Stimulated activated naive CD4-positive, alpha-beta T cell (primary cell): ENCODE measurements around the gene TP63.
"Not testable (repeated sequence)": the region's sequence is repeated elsewhere in the genome, so short reads cannot be mapped to it uniquely, and the experiment has no call there.

ENCODE experiments used
- DNase-seq, 6 experiments: peaks; one replicate each; lab custom pipeline; 2025; lab: John Stamatoyannopoulos, UW

The TP63 gene

DNA sequence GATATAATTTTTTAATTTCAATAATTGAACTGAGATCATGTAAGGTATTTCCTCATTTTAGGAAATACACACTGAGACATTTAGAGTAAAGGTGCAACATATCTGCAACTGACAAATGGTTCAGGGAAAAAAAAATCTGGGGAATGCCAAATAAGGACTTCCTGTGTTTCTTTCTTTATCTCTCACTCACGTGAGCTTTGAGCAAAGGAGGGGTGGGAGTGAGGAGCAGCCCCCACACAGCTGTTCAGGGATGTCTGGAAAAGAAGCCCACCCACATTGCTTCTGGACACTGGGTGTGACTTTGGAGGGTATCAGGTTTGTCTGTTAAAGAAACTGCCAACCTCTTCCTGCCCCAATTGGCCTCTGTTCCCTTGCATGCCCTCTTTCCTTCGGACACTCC lies 5.6 kb upstream of the TP63 start:
- no peak for DNase-seq

DNA sequence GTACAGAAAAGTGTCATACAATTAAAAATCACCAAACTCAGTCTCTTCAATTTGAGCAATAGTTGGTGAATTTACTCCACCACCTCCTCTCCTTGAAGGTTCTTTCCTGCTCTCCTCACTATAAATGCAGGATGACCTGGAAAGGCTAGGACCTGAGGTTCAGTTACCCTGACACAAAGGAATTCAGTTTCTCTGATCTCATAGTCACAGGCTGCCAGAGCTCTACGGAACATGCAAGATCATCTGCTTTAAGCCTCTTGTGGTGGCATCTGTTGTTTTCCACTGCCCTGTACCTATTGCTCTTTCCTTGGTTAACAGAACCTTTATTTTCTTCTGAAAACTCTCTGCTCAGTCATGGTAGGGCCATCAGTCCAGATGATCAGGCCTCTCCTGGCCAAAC lies 4.9 kb upstream of the TP63 start:
- DNase-seq: no peak

DNA sequence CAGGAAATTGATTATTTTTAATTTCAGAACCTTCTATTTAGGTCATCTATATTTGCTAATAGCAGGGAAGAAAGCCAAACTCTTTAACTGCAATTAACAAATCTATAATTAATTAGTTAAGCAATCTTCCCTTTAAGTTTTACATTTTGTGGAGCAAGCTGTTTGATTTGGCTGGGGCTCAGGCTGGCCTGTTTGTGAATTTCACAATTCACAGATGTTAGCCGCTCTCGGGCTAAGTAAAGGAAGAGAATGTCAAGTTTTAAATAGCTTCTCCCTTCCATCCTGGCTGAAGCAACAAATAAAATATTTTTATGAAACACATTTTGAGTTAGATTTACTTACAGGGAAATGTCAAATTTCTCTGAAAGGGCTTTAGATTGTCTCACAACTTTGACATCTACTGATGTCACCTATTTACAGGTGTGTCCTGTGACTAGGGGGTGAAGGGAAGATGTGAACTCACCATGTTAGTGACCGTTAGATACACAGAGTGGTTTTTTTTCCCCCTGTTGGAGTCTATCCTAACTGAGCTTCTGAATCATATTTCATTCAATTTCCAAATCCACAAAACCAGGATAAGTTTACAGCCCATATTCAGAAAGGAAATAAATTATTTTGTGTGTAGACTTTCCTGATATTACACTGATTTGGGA lies 1.3 kb upstream of the TP63 start:
- DNase-seq: no peak

DNA sequence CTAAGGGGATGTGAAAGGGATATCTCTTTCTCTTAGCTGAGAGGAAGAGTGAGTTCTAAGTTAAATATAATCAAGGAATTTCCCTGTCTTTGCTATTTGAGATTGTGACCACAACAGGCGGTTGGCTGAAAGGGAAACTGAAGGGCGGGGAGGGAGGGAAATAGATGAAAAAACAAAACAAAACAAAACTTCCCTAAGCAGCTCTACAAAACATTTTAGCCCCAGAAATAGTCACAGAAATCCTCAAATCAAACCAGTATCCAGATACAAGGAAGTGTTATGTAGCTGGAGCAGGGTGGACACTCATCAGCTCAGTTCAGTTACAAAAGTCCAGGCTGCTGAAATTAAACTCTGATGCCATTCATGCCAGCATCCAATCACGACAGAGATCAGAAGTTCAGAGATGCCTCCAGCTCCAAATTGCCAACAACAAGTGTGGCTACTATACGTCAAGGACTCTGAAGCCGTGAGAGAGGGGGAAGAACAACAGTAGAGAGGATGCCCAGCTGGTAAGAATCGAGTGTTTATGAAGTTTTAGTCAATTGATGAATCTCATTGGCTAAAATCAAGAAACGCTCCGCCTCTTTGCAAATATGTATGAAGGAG lies 319 bp upstream of the TP63 start:
- no peak for DNase-seq

DNA sequence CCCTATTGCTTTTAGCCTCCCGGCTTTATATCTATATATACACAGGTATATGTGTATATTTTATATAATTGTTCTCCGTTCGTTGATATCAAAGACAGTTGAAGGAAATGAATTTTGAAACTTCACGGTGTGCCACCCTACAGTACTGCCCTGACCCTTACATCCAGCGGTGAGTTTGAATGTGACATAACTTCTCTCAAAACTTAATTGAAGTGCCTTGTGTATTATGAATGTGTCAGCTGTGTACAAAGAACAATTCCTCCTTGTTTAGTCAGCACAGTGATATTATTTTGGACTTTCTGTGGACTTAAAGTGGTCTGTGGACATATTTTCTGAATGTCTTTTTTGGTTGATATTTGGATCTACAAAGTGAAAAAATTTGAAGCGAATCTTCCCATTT lies 220 bp downstream of the TP63 start:
- DNase-seq: no peak

DNA sequence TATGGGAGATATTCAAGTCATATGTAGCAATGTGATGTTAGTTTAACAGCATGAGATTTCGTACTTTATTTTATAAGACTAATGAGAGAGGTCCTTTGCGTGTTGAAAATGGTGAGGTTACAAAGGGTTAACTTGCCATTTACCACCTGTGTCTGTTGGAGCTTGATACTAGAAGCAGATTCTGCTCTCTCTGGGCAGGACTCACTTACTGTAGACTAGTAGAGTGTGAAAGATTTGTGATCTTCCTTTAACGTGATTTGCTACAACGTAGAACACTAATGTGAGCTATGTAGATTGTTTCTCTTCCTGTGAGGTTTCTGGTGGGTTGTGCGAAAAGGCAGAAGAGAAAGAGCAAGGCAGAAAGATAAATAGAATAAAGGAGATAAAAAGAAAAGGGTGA lies 1.1 kb downstream of the TP63 start:
- no peak for DNase-seq

DNA sequence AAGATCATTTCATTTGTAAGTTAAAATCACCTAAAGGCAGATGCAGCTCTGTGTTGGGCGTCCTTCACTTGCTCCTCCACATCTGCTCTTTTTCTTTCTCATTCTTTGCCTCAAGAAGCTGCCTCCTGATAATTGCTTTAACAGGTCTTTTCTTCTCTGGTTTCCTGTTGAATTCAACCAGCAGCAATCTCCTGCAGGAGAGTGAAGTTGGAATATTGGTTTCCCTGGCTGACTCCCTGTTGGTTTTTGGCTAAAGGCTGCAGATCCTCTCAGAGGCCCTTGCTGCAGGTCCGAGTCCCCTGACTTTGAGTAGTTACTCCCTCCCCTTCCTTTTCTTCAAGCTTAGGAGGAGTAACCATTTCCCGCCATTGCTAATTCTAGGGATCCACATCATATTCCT lies 4.2 kb downstream of the TP63 start:
- no peak for DNase-seq

DNA sequence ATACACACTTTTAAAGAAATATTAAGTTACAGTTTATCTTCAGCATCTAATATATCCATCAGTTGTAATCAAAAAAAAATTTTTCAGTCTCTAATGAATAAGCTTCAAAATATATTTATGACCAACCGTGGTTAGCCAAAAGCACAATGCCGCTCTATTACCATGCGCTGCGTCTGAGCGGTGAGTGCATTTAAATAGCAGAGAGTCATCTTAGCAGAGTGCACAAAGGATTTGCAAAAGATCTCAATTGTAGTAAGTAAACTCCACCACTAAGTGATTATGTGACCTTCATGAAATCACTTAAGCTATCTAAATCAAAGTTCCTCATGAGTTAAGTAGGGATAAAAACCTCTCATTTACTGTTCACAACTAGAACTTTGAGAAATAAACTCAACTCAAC lies 4.9 kb downstream of the TP63 start:
- DNase-seq: no peak

DNA sequence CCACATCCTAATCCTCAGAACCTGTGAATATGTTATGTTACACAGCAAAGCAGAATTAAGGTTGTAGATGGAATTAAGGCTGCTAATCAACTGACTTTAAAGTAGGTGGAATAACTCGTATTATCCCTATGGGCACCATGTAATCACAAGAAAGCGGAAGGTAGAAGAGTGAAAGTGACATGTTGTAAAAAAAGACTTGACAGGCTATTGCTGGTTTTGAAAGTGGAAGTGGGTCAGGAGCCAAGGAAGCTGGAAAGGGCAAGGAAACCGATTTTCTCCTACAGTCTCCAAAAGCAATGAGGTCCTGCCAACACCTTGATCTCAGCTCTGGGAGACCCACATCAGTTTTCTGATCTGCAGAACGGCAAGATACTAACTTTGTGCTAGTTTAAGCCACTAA lies 6.6 kb downstream of the TP63 start:
- DNase-seq: no peak

DNA sequence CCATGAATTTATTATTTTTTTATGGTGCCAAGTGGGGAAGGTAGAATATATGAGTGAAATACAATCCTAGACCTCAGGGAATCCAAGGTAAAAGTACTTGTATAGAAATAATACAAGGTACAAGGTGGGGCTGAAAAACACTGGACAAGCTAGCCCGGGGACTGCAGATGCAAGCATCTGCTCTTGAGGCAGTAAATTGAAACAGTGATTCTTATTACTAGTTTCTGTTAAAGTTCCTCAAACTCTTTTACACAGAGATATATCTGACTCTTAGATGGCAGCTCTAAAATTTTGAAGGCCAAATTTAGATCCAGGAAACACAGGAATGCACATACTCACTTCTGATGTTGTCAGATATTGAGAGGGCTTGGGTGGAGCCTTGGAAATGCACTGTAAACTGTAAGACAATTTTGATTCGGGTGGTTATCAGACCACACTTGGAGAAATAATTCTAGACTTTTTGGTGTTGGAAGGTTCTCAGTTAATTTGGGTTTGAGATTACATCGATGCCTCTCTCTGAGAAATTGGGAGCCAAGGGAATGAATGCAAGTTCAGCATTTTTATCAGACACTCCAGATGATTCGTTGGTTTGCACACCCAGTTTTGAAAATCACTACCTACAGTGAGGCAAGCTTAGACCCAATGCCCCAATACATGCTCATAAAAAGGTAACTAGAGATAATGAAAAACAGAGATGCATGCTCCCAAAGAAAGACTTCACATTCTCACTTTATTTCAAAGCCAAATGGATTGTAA lies 7.3 kb downstream of the TP63 start:
- DNase-seq: no peak

DNA sequence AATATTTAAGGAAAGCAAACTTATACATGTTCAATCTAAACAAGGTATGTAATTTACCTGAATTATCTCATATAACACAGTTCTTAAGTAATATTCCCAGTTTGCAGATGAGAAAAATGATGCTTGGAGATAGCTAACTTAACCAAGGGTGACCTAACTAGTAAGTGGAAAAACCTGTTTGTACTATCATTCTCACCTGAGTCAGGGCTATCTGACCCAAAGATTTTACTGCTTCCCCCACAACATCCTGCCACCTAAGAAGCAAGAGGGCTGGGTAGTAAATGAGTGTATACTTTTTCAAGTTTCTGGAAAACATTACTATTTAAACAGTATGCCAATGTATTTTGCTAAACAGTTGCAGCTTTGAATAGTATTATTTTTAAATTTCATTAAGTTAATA lies 10.6 kb downstream of the TP63 start:
- DNase-seq: no peak

DNA sequence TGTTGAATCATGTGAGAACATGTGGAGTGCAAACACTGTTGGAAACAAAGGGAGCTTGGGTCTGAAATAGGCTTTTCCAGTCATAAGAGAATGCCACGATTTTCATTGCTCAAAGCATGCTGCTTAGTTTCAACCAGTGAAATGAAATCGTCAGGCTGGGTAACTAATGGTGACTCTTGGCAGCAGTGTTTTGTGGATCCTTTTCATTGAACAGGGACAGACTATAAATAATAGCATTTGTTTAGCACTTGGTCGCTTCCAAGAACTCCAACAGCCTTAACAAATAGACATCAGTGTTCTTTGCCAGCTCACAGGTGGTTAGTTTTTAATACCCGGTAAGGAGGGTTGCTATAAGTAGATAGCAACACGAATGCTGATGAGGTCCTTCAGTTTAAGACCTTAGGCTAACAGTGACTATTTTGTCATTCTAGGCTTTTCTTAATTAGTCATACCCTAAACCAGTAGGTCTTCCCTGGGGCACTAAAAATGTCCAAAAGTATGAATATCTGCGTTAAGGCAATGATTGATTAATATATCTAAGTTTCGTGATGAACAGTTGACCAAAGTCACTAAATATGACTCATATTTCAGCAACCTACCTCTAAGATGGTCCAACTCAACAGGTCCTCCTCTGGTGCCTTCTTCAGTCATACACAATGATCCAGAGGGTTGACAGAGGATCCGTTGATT lies 15.8 kb downstream of the TP63 start:
- no peak for DNase-seq

DNA sequence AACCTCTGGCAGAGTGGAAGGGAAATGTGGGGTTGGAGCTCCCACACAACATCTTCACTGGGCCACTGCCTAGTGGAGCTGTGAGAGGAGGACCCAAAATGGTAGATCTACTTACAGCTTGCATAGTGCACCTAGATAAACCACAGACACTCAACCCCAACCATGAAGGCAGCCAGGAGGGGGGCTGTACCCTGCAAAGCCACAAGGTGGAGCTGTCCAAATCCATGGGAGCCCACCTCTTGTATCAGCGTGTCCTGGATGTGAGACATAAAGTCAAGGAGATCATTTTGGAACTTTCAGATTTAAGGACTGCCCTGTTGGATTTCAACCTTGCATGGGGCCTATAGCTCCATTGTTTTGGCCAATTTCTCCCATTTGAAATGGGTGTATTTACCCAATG lies 20.9 kb downstream of the TP63 start:
- DNase-seq: no peak

DNA sequence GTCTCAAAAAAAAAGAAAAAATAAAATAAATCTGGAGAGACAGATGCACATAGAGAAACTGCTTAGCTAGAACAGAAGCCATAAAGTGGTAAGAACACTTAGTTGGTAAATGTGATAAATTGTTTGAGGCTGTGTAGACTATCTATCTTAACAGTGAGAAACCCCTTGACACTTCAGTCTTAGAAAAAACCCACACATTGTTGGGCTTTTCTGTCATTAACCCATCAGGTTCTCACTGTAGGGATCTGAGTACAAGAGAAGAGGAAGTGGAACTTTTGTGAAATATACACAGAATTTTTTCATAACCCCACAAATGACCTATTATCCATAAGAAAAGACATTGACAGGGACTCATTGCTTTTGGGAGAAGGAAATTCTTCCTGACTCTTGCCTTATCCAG lies 24.4 kb downstream of the TP63 start:
- no peak for DNase-seq

DNA sequence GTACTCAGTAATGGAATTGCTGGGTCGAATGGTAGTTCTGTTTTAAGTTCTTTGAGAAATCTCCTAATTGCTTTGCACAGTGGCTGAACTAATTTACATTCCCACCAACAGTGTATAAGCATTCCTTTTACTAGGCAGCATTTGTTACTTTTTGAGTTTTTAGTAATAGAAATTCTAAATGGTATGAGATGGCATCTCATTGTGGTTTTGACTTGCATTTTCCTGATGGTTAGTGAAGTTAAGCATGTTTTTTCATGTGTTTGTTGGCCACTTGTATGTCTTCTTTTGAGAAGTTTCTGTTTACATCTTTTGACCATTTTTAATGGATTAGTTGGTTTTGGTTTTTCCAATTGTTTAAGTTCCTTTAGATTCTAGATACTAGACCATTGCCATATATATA lies 28.4 kb downstream of the TP63 start:
- DNase-seq: no peak

DNA sequence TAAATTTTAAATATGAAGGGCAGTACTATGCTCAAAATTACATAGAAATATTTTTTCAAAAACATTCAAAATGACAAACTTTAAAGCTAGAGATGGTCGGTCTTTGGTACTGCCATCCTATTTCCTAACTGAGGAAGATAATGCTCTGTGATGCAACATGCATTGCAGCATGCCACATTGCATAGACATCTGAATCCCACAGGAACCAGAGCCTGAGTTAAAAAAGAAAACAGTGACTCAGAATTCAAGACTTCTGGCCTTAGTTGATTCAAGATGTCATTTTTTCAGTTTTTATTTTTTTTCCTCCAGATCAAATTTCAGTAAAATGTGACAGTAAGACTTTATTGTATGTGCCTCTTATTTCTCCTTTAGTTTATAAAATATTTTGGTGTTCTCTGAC lies 33.1 kb downstream of the TP63 start:
- no peak for DNase-seq

DNA sequence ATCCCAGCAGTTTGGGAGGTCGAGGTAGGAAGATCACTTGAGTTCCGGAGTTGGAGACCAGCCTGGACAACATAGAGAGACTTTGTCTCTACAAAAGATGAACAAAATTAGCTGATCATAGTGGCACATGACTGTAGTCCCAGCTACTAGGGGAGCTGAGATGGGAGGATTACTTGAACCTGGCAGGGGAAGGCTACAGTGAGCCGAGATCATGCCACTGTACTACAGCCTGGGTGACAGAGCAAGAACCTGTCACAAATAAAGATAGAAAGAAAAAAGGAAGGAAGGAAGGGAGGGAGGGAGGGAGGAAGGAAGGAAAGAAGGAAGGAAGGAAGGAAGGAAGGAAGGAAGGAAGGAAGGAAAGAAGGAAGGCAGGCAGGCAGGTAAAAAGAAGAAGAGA lies 41.2 kb downstream of the TP63 start:
- not testable (repeated sequence) for DNase-seq

DNA sequence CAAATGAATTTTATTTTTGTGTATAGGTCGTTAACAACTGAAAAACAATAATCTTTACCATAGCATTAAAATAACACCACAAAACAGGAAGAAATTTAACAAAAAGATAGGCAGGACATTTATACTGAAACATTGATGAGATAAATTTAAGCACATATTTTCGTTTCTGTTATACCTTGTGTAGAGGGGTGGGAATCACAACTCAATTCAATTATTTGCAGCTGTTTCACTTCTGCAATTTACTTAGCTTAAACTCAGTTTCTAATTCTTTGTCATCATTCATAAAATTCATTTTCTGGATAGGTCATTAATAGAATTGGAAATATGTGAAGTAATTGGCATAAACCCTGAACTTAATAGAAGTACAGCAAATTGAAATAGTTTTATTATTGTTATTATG lies 42.3 kb downstream of the TP63 start:
- no peak for DNase-seq

DNA sequence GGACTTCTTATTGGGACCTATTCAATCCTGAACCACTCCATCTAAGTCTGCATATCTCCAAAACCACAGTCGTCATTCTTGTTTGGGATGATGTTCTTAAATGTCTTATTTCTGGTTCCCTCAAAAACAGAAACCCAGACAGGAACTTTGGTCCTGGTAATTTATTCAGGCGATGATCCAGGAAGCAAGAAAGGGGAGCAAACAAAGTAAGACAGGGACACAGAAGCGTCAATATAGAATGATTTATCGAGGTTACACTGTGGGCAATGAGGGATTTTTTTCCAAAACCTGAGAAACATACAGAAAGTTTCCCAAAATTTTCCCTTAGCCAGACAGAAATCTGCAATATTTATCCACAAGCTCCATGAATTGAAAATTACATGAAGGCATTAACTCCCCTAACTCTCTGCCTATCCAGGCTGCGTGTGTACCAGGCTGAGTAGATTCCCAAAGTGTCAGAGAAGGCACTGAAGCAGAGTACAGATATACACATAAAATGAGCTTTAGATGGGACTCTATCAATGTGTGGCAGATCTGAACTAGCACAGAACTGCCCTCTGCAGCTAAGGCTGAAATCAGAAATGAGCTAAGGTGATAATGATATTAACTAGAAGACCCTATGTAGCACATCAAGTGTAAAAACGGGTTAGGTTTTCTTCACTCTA lies 43.2 kb downstream of the TP63 start:
- DNase-seq: no peak

DNA sequence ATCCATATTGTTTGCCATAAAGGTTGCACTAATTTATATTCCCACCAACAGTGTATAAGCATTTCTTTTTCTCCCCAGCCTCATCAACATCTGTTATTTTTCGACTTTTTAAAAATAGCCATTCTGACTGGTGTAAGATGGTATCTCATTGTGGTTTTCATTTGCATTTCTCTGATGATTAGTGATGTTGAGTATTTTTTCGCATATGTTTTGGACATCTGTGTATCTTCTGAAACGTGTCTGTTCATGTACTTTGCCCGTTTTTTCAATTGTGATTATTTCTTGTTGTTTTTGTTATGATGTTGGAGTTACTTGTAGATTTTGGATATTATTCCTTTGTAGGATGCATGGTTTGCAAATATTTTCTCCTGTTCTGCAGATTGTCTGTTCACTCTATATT lies 46.5 kb downstream of the TP63 start:
- no peak for DNase-seq

DNA sequence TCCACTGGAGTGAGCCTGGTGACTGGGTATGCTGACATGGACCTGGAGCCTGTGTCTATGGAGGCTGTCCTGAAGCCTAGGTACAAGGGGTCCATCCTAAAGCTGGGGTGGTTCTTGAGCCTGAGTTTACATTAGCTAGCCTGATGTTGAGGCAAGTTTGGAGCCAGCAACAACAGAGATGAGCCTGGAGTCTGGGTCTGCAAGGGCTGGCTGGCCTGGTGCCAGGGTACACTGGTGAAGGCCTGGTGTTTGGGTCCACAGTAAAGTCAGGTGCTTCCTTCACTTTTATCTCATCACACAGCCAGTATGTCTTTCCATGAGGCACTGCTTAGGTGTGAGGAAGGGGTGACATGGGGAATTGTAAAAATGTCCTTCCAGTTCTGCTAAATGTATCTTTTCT lies 49.5 kb downstream of the TP63 start:
- DNase-seq: no peak

DNA sequence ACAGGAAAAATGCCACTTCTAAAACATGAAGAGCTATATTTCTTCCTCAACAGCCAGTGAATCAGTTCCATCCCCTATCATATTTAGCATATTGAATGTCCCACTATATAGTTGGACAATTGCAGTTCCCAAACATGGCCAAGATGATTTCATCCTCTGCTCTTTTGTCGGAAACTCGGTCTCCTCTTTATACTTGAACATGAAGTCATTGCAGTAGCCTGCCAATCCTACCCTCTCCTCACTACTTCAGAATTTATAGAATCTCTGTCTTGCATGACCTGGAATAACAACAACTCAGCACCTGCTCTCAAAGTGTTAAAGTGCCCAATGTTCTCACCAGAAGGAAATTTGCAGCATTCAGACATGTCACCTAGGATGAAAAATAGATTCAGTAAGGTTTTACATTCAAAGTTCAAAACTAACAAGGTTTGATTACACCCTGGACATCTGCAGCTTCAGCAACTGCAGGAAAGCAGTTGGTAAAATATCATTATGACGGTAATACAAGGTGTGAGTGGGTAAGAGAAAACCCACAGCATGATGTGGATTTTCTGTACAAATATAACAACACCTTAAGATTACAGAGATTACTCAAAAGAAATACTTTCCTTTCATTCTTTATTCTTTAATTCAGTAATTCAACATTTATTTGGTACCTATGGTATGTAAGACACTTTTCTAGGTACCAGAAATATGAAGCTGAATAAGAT lies 52.5 kb downstream of the TP63 start:
- no peak for DNase-seq
